Measurements from ENCODE around the gene NOC3L. TPM values are rescaled to one million over a fixed set of nuclear protein-coding genes. Genes with fewer than 3 reads are reported as not detected.

NOC3L gene
- total RNA-seq, 1 experiment from 2014 or later, result 21.8 TPM

GRCh38 chr10:94366382-94366781 lies 3.6 kb upstream of the NOC3L start:
- DNase-seq, result no peak
- no TSS peak for BruUV-seq (replicated peaks)
- no peaks in the 10 kb centered on the region for H3K4me1 Mint-ChIP-seq (ENCODE audit: low read depth, unreplicated experiment)
- H3K36me3 Mint-ChIP-seq (ENCODE audit: insufficient read depth, unreplicated experiment), result peaks cover 19% of the 10 kb centered on the region
- H3K27me3 Mint-ChIP-seq (ENCODE audit: unreplicated experiment), result no peaks in the 10 kb centered on the region
- no peak for TF ChIP-seq CTCF (IDR thresholded peaks at IDR 0.05; ENCODE audit: unreplicated experiment)
- CTCF ChIA-PET, result no interaction called here
- H3K4me3 Mint-ChIP-seq (ENCODE audit: low read depth, unreplicated experiment), result no peak overlapping the region
- intact Hi-C loops (cut with micrococcal nuclease; ENCODE audit: unreplicated experiment), result no loop called here
- no peaks in the 10 kb centered on the region for H3K9me3 Mint-ChIP-seq (ENCODE audit: low read depth, unreplicated experiment)
- H3K27ac Mint-ChIP-seq (ENCODE audit: unreplicated experiment), result no peak overlapping the region

DNA sequence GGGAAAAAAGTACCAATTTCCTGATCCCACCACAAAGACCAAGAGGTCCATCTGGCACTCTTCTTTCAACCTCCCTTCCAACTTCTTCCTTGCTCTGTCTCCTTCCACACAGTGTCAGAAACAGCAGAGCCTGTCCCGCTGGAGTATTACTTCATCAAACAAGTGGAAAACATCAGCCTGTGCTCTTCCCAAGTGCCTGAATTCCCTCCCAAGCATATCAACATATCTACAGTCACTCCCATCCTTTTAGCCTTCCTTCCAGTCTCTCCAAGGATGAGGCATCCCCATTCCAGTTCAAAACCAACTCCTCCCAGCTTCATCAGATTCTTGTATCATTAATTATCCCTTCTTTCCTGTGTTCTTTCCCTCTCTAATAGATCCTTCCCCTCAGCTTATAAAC lies 1.7 kb upstream of the NOC3L start:
- CTCF ChIA-PET, result no interaction called here
- H3K4me1 Mint-ChIP-seq (ENCODE audit: low read depth, unreplicated experiment), result no peaks in the 10 kb centered on the region
- no peaks in the 10 kb centered on the region for H3K27me3 Mint-ChIP-seq (ENCODE audit: unreplicated experiment)
- intact Hi-C loops (cut with micrococcal nuclease; ENCODE audit: unreplicated experiment), result no loop called here
- no TSS peak for BruUV-seq (replicated peaks)
- no peak overlapping the region for H3K27ac Mint-ChIP-seq (ENCODE audit: unreplicated experiment)
- H3K4me3 Mint-ChIP-seq (ENCODE audit: low read depth, unreplicated experiment), result no peak overlapping the region
- no peak for DNase-seq
- H3K9me3 Mint-ChIP-seq (ENCODE audit: low read depth, unreplicated experiment), result no peaks in the 10 kb centered on the region
- TF ChIP-seq CTCF (IDR thresholded peaks at IDR 0.05; ENCODE audit: unreplicated experiment), result no peak
- peaks cover 19% of the 10 kb centered on the region for H3K36me3 Mint-ChIP-seq (ENCODE audit: insufficient read depth, unreplicated experiment)

GRCh38 chr10:94363251-94363565 lies 469 bp upstream of the NOC3L start:
- Mint-ChIP-seq H3K4me1 (ENCODE audit: low read depth, unreplicated experiment) (peaks cover 10% of the 10 kb centered on the region), H3K27ac (ENCODE audit: unreplicated experiment) (peak overlapping the region; percentile 67), H3K9me3 (ENCODE audit: low read depth, unreplicated experiment) (no peaks in the 10 kb centered on the region), H3K36me3 (ENCODE audit: insufficient read depth, unreplicated experiment) (peaks cover 19% of the 10 kb centered on the region), H3K27me3 (ENCODE audit: unreplicated experiment) (no peaks in the 10 kb centered on the region), H3K4me3 (ENCODE audit: low read depth, unreplicated experiment) (peak overlapping the region; percentile 77)
- intact Hi-C loops (cut with micrococcal nuclease; ENCODE audit: unreplicated experiment), result loop anchor here (2.0 kb wide), 1 partner anchor 40 kb away; the partner anchor contains the start of gene TBC1D12
- CTCF ChIA-PET, result interaction anchor here (0.5 kb wide), 1 partner anchor 40 kb away, joined by 3 read pairs; no protein-coding TSS in a partner anchor
- no TSS peak for BruUV-seq (replicated peaks)
- DNase-seq, result no peak
- no peak for TF ChIP-seq CTCF (IDR thresholded peaks at IDR 0.05; ENCODE audit: unreplicated experiment)

DNA sequence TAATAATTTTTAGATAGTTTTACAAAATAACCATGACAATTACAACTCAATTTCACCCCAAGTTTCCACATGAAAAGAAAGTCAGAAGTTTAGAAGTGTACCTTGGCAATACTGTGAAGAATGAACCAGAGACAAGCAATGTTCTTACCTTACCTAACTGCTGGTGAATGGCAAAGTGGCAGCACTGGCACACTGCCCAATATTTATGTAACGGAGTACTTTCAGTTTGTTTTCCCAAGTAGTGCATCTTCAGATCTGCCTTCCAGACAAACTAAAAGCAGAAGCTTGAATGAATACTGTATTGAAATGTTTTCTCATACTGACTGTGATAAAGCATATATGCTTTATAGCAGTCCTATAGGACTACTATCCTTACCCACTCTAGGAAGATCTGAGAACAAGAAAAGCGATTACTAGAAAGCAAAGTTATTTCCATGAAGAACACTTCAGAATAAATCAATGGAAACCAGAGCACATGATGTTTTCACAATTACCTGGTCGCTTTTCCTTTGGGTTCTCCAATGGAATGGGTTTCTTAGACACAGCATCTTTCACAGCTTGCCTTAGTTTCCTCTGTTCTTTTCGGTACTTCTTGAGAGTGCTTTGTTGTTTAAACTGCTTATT lies 1.5 kb downstream of the NOC3L start:
- no peak for TF ChIP-seq CTCF (IDR thresholded peaks at IDR 0.05; ENCODE audit: unreplicated experiment)
- Mint-ChIP-seq H3K27ac (ENCODE audit: unreplicated experiment) (no peak overlapping the region), H3K36me3 (ENCODE audit: insufficient read depth, unreplicated experiment) (peaks cover 19% of the 10 kb centered on the region), H3K27me3 (ENCODE audit: unreplicated experiment) (no peaks in the 10 kb centered on the region), H3K9me3 (ENCODE audit: low read depth, unreplicated experiment) (no peaks in the 10 kb centered on the region), H3K4me1 (ENCODE audit: low read depth, unreplicated experiment) (peaks cover 13% of the 10 kb centered on the region), H3K4me3 (ENCODE audit: low read depth, unreplicated experiment) (peak overlapping the region; percentile 77)
- BruUV-seq (replicated peaks), result no TSS peak
- CTCF ChIA-PET, result interaction anchor here (1.2 to 1.3 kb wide), 2 partner anchors 42 to 83 kb away, joined by 4 read pairs; no protein-coding TSS in a partner anchor
- no peak for DNase-seq
- intact Hi-C loops (cut with micrococcal nuclease; ENCODE audit: unreplicated experiment), result no loop called here
